CD4-positive, alpha-beta T cell treated with Interleukin-6 at 100 ng/mL for 8 hours (primary cell): Measurements from ENCODE around the gene SMC1B.
"Not testable (repeated sequence)": the region's sequence is repeated elsewhere in the genome, so short reads cannot be mapped to it uniquely, and the experiment has no call there.

Experiments used
- DNase-seq: peaks from one replicate; pipeline ENCODE4 v3.0.0-alpha.2; 2020; ENCODE audit warnings: mixed read lengths, low spot score

SMC1B gene

GRCh38 chr22:45445031-45445710, 31.8 kb upstream of the SMC1B start:
- no peak for DNase-seq

- no peak for DNase-seq
Measured at GRCh38 chr22:45444168-45444567, 30.8 kb upstream of the SMC1B start.

GRCh38 chr22:45442116-45442515, 28.7 kb upstream of the SMC1B start:
- no peak for DNase-seq

GRCh38 chr22:45441138-45441537, 27.7 kb upstream of the SMC1B start:
- DNase-seq = peak; percentile 24

GRCh38 chr22:45440688-45441087, 27.3 kb upstream of the SMC1B start:
- DNase-seq = not testable (repeated sequence)

GRCh38 chr22:45438336-45438735, 24.9 kb upstream of the SMC1B start:
- no peak for DNase-seq

- DNase-seq = not testable (repeated sequence)
Measured at GRCh38 chr22:45436871-45437517, 23.6 kb upstream of the SMC1B start.

GRCh38 chr22:45435544-45436139, 22.2 kb upstream of the SMC1B start:
- peak; percentile 84 for DNase-seq

- no peak for DNase-seq
Measured at GRCh38 chr22:45434981-45435380, 21.6 kb upstream of the SMC1B start.

- no peak for DNase-seq
Measured at GRCh38 chr22:45430871-45431270, 17.5 kb upstream of the SMC1B start.

- no peak for DNase-seq
Measured at GRCh38 chr22:45429981-45430775, 16.8 kb upstream of the SMC1B start.

GRCh38 chr22:45429424-45429823, 16.0 kb upstream of the SMC1B start:
- no peak for DNase-seq

- DNase-seq = no peak
Measured at GRCh38 chr22:45428391-45429385, 15.3 kb upstream of the SMC1B start.

GRCh38 chr22:45427114-45427513, 13.7 kb upstream of the SMC1B start:
- no peak for DNase-seq

GRCh38 chr22:45426387-45426786, 13.0 kb upstream of the SMC1B start:
- no peak for DNase-seq

- no peak for DNase-seq
Measured at GRCh38 chr22:45425531-45426265, 12.3 kb upstream of the SMC1B start.

GRCh38 chr22:45425101-45425500, 11.7 kb upstream of the SMC1B start:
- DNase-seq = no peak

- no peak for DNase-seq
Measured at GRCh38 chr22:45424241-45424731, 10.9 kb upstream of the SMC1B start.

- DNase-seq = no peak
Measured at GRCh38 chr22:45423524-45423923, 10.1 kb upstream of the SMC1B start.

GRCh38 chr22:45422237-45422983, 9.0 kb upstream of the SMC1B start:
- DNase-seq = no peak
